Stimulated activated naive CD8-positive, alpha-beta T cell treated with anti-CD3 and anti-CD28 coated beads, Interleukin-15, Interleukin-2, amounts not matched to agents 100 U/mL and 50 U/mL, for 24 hours (primary cell): ENCODE data around the gene RASA2.

Experiments used
- ATAC-seq: fragments of 150-1000 bp; cut with Tn5 transposase; one replicate; pipeline ENCODE4 v1.10.0; 2021
- DNase-seq: peaks from one replicate; pipeline ENCODE4 v3.0.0; 2021

The RASA2 gene

GRCh38 chr3:141486746-141487520 lies at the start of gene RASA2:
TSS of gene RASA2 (plus strand) at chr3:141487027. CDS start at chr3:141487084, 57 bp downstream.
- DNase-seq (peak; percentile 73), ATAC-seq (peak; percentile 78)

- no peak for ATAC-seq
- DNase-seq: no peak
Measured at GRCh38 chr3:141439589-141439988, 47.2 kb upstream of the RASA2 start.

GRCh38 chr3:141440942-141441341 lies 45.9 kb upstream of the RASA2 start:
- ATAC-seq: no peak
- no peak for DNase-seq

GRCh38 chr3:141441381-141442364 lies 45.2 kb upstream of the RASA2 start:
- ATAC-seq (peak; percentile 99), DNase-seq (peak; percentile 86)

GRCh38 chr3:141442446-141442845 lies 44.4 kb upstream of the RASA2 start:
- ATAC-seq (no peak), DNase-seq (no peak)

- ATAC-seq (no peak), DNase-seq (no peak)
Measured at GRCh38 chr3:141442914-141443313, 43.9 kb upstream of the RASA2 start.

GRCh38 chr3:141444586-141445285 lies 42.1 kb upstream of the RASA2 start:
- no peak for DNase-seq
- no peak for ATAC-seq

- ATAC-seq (no peak), DNase-seq (no peak)
Measured at GRCh38 chr3:141445990-141446389, 40.8 kb upstream of the RASA2 start.

- ATAC-seq: no peak
- DNase-seq: no peak
Measured at GRCh38 chr3:141446737-141447136, 40.1 kb upstream of the RASA2 start.

GRCh38 chr3:141447383-141447782 lies 39.4 kb upstream of the RASA2 start:
- ATAC-seq (no peak), DNase-seq (no peak)

- DNase-seq (no peak), ATAC-seq (no peak)
Measured at GRCh38 chr3:141448606-141449220, 38.1 kb upstream of the RASA2 start.

- DNase-seq (no peak), ATAC-seq (no peak)
Measured at GRCh38 chr3:141449424-141449823, 37.4 kb upstream of the RASA2 start.

- ATAC-seq: no peak
- no peak for DNase-seq
Measured at GRCh38 chr3:141450727-141451375, 36.0 kb upstream of the RASA2 start.

GRCh38 chr3:141452045-141452444 lies 34.8 kb upstream of the RASA2 start:
- DNase-seq: no peak
- ATAC-seq: peak; percentile 68

GRCh38 chr3:141452773-141453172 lies 34.1 kb upstream of the RASA2 start:
- DNase-seq (no peak), ATAC-seq (no peak)

GRCh38 chr3:141454054-141454453 lies 32.8 kb upstream of the RASA2 start:
- DNase-seq (no peak), ATAC-seq (no peak)

GRCh38 chr3:141454906-141455602 lies 31.8 kb upstream of the RASA2 start:
- peak; percentile 87 for ATAC-seq
- no peak for DNase-seq

GRCh38 chr3:141455603-141456300 lies 31.1 kb upstream of the RASA2 start:
- DNase-seq: no peak
- no peak for ATAC-seq

- no peak for DNase-seq
Measured at GRCh38 chr3:141456301-141456625, 30.6 kb upstream of the RASA2 start.

GRCh38 chr3:141457624-141458236 lies 29.1 kb upstream of the RASA2 start:
- DNase-seq (no peak), ATAC-seq (no peak)

More at GRCh38 chr3:141456301-141456625, 30.6 kb upstream of the RASA2 start:
- ATAC-seq: no peak
